Measurements from ENCODE around the gene NPAS3.

- TF ChIP-seq CTCF (conservative IDR thresholded peaks at IDR 0.05; ENCODE audit: low read length) (no peak), EZH2phosphoT487 (IDR thresholded peaks at IDR 0.05; ENCODE audit: borderline replicate concordance) (no peak)
Observed at GRCh38 chr14:33730156-33730555, 791.5 kb downstream of the NPAS3 start.

Measured in Loucy (cell line).